Chondrocyte (in vitro differentiated cells): Measurements from ENCODE around the gene RNF213. TPM values are rescaled to one million over a fixed set of nuclear protein-coding genes. Genes with fewer than 3 reads are reported as not detected.

Experiments used
- DNase-seq: peaks from one replicate; pipeline ENCODE4 v3.0.0; 2021; ENCODE audit warnings: mixed read lengths, low spot score
- H3K27ac Mint-ChIP-seq: one replicate; pipeline ENCODE4 v1.8.0; 2021; ENCODE audit warnings: mild to moderate bottlenecking, moderate library complexity, mixed read lengths; ENCODE audit not compliant: unreplicated experiment
- H3K27me3 Mint-ChIP-seq: 2 replicates; pipeline ENCODE4 v1.8.0; 2021; ENCODE audit warnings: low read depth, mixed read lengths
- H3K36me3 Mint-ChIP-seq: 2 replicates; pipeline ENCODE4 v1.8.0; 2021; ENCODE audit warnings: low read depth, mixed read lengths
- H3K4me1 Mint-ChIP-seq: 2 replicates; pipeline ENCODE4 v1.8.0; 2021; ENCODE audit warnings: low read depth, mild to moderate bottlenecking, mixed read lengths
- H3K4me3 Mint-ChIP-seq: one replicate; pipeline ENCODE4 v1.8.0; 2021; ENCODE audit warnings: mild to moderate bottlenecking, moderate library complexity, mixed read lengths; ENCODE audit not compliant: unreplicated experiment
- H3K9me3 Mint-ChIP-seq: 2 replicates; pipeline ENCODE4 v1.8.0; 2021; ENCODE audit warnings: low read depth, mixed read lengths
- total RNA-seq: library from RNA; stranded (reverse); gene quantifications from 3 replicates; pipeline ENCODE4 v1.2.1, GENCODE V29; 2021
- TF ChIP-seq, protein P1 (sequence below): fragments of 200-600 bp; sonication (generic); IDR thresholded peaks from 2 replicates; pipeline ENCODE4 v1.5.0; 2021; ENCODE audit warnings: antibody characterized with exemption, mild to moderate bottlenecking, moderate library complexity

The RNF213 gene
- total RNA-seq, 1 donor from 2014 or later = 73.2 TPM

DNA sequence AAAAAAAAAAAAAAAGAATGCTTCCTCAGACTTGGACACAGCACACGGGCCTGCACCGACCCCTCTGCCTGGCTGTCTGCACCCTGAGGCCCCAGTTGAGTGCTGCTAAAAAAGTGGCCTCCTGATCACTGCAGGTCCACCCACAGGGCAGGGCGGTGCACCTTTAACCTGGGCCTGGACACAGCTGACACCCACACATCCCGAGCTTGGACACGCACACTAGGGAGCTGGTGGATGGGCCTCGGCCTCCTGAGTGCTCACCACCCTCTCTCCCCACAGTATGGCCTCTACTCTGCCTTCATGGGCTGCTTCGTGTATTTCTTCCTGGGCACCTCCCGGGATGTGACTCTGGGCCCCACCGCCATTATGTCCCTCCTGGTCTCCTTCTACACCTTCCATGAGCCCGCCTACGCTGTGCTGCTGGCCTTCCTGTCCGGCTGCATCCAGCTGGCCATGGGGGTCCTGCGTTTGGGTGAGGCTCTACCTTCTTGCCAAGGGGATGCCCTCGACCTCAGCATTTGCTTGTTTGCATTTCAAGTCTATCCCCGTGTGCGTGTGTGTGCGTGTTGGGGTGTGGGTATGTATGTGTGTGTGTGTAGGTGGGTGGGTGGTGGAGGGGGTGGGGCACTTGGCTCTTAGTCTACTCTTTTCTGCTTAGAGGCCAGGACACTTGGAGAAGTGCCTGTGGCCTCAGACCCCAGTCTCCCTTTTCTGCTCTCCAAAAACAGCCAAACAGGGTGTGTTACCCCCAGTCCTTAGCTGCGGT lies 38.1 kb upstream of the RNF213 start:
- H3K36me3 Mint-ChIP-seq = peaks cover 7% of the 10 kb centered on the region
- TF ChIP-seq, protein P1, sequence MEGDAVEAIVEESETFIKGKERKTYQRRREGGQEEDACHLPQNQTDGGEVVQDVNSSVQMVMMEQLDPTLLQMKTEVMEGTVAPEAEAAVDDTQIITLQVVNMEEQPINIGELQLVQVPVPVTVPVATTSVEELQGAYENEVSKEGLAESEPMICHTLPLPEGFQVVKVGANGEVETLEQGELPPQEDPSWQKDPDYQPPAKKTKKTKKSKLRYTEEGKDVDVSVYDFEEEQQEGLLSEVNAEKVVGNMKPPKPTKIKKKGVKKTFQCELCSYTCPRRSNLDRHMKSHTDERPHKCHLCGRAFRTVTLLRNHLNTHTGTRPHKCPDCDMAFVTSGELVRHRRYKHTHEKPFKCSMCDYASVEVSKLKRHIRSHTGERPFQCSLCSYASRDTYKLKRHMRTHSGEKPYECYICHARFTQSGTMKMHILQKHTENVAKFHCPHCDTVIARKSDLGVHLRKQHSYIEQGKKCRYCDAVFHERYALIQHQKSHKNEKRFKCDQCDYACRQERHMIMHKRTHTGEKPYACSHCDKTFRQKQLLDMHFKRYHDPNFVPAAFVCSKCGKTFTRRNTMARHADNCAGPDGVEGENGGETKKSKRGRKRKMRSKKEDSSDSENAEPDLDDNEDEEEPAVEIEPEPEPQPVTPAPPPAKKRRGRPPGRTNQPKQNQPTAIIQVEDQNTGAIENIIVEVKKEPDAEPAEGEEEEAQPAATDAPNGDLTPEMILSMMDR = no peak
- no peak overlapping the region for H3K27ac Mint-ChIP-seq
- peaks cover 19% of the 10 kb centered on the region for H3K4me1 Mint-ChIP-seq
- no peaks in the 10 kb centered on the region for H3K27me3 Mint-ChIP-seq
- no peak overlapping the region for H3K4me3 Mint-ChIP-seq
- DNase-seq = peak; percentile 62
- H3K9me3 Mint-ChIP-seq = no peaks in the 10 kb centered on the region

DNA sequence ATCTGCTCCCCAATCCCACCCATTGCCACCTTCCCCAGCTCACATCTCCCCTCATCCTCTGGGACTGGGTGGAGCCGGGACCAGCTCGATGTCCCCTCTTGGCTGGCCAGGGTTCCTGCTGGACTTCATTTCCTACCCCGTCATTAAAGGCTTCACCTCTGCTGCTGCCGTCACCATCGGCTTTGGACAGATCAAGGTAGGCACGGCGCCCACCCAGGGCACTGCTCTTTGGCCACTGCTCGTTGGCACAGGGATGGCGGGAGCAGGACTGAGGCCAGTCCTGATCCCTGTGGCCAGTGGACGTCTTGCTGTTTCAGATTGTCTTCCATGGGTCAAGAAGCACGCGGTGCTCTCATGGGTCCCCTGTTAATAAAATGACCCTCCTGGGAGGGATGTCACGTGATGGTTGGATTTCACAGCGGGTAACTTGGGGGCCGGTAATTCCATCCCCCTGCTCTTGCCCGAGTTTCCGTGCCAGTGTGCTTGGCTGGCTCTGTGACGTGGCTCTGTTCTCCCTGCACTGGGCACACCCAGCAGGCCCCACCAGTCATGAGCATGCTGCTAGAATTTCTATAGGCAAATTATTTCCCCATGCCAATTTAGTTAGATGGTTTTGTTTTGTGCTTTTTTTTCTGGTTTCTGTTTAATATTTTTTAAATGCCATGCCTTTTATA lies 37.4 kb upstream of the RNF213 start:
- H3K27ac Mint-ChIP-seq = no peak overlapping the region
- TF ChIP-seq, protein P1 = no peak
- no peaks in the 10 kb centered on the region for H3K9me3 Mint-ChIP-seq
- H3K27me3 Mint-ChIP-seq = no peaks in the 10 kb centered on the region
- peak; percentile 88 for DNase-seq
- H3K4me1 Mint-ChIP-seq = peaks cover 19% of the 10 kb centered on the region
- H3K36me3 Mint-ChIP-seq = peaks cover 6% of the 10 kb centered on the region
- H3K4me3 Mint-ChIP-seq = no peak overlapping the region

DNA sequence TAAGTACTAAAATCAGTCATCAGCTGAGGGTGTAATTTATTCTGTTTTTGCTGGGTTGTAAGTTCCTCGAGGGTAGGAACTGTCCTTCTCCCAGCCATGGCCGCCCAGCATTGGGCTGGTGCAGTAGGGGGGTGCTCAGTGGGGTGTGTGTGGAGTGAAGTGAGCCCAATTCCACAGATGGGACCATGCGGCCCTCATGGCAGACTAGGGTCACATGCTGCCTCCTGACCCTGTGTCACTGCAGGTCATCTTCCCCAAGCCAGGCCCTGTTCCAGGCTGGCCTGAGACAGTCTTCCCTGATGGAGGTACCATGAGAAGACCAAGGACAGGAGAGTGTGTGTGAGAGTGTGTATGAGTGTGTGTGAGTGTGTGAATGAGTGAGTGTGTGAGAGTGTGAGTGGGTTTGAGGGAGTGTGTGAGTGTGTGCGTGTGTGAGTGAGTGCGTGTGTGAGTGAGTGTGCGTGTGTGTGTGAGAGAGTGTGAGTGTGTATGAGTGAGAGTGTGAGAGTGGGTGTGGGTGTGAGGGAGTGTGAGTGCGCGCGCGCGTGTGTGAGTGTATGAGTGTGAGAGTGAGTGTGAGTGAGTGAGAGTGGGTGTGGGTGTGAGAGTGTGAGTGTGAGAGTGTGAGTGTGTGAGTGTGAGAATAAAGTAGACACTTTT lies 36.7 kb upstream of the RNF213 start:
- H3K36me3 Mint-ChIP-seq = peaks cover 6% of the 10 kb centered on the region
- no peak overlapping the region for H3K27ac Mint-ChIP-seq
- no peak overlapping the region for H3K4me3 Mint-ChIP-seq
- H3K4me1 Mint-ChIP-seq = peaks cover 14% of the 10 kb centered on the region
- peak; percentile 62 for DNase-seq
- no peaks in the 10 kb centered on the region for H3K9me3 Mint-ChIP-seq
- TF ChIP-seq, protein P1 = no peak
- no peaks in the 10 kb centered on the region for H3K27me3 Mint-ChIP-seq

DNA sequence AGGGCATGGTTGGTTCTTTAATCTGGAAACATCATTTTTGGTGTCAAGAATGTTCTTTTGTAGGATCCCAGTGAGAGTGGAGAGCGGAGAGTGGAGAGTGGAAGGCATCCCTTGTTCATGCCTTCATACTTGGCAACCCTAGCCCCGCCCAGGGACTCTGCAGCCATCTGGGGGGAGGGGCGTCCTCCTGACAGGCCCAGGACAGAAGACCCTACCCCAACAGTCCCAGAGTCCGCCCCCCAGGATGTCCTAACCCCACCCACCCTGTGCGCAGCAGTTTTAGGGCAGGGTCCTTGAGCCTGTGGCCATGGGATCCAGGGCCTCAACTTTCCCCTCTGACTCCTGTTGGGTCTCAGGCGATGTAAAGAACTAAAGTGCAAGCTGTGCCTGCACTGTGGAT lies 36.0 kb upstream of the RNF213 start:
- DNase-seq = peak; percentile 79

DNA sequence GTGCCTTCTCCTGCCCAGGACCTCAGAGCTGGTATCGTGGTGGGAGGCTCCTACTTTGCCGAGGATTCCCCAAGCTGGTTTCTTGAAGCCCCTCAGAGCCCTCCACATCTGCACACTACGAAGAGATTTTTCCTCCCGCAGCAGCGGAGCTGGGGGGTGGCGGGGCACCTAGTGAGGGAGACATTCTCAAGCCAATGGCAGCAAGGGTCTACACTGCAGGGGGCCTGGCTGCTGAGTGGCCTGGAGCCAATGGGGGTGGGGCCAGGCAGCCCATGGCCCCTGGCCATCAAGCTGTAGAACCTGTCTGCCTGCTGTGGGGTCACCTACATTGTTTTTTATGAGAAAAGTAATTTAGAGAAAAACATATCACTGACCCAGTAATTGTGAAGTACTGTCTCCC lies 35.4 kb upstream of the RNF213 start:
- no peak for DNase-seq
- H3K27me3 Mint-ChIP-seq = no peaks in the 10 kb centered on the region
- peaks cover 8% of the 10 kb centered on the region for H3K4me1 Mint-ChIP-seq
- TF ChIP-seq, protein P1 = no peak
- no peak overlapping the region for H3K4me3 Mint-ChIP-seq
- no peaks in the 10 kb centered on the region for H3K9me3 Mint-ChIP-seq
- H3K27ac Mint-ChIP-seq = no peak overlapping the region
- peaks cover 6% of the 10 kb centered on the region for H3K36me3 Mint-ChIP-seq

More for the DNA sequence above, 36.0 kb upstream of the RNF213 start:
- H3K27ac Mint-ChIP-seq = no peak overlapping the region
- TF ChIP-seq, protein P1 = no peak
- H3K4me1 Mint-ChIP-seq = peaks cover 8% of the 10 kb centered on the region
- no peaks in the 10 kb centered on the region for H3K27me3 Mint-ChIP-seq
- no peaks in the 10 kb centered on the region for H3K9me3 Mint-ChIP-seq
- H3K4me3 Mint-ChIP-seq = no peak overlapping the region
- peaks cover 6% of the 10 kb centered on the region for H3K36me3 Mint-ChIP-seq
